Mammary epithelial cell (primary cell): ENCODE results near the gene FAAP100.

Experiments
- CTCF ChIP-seq, 2 donors: IDR thresholded peaks in 1 of 2; conservative IDR thresholded peaks in 1 of 2; 2 replicates each; pipeline ENCODE4 v1.5.1; 2011 to 2012; ENCODE audit warnings: inconsistent platforms in 2 of 2, low read length in 2 of 2, mild to moderate bottlenecking in 2 of 2, control low read depth in 1 of 2, low read depth in 1 of 2; ENCODE audit not compliant: insufficient read depth in 1 of 2; ENCODE audit errors: extremely low read depth in 1 of 2
- EZH2 ChIP-seq: IDR thresholded peaks from 2 replicates; pipeline ENCODE4 v1.6.1; 2012; ENCODE audit warnings: low read length, inconsistent platforms, borderline replicate concordance

GRCh38 chr17:81522491-81523401 lies 29.4 kb downstream of the FAAP100 start:
- TF ChIP-seq CTCF (conservative IDR thresholded peaks at IDR 0.05 in 1 of 2, IDR thresholded peaks at IDR 0.05 in 1 of 2; ENCODE audit: extremely low read depth in 1 of 2, insufficient read depth in 1 of 2, low read depth in 1 of 2, low read length in 2 of 2): no peak
- no peak for TF ChIP-seq EZH2
